Sigmoid colon (tissue), 4 donors: ENCODE measurements around the gene SLC44A1.

Experiments
- CTCF ChIP-seq, 4 experiments: fragments of 450-650 bp in 3 of 4; fragments of 200-600 bp in 1 of 4; IDR thresholded peaks; one replicate each; pipeline ENCODE4 v1.5.1; 2016 to 2019; ENCODE audit warnings: antibody characterized with exemption in 4 of 4, mild to moderate bottlenecking in 3 of 4, moderate library complexity in 2 of 4
- POLR2A ChIP-seq, 2 donors: fragments of 450-650 bp; IDR thresholded peaks; one replicate each; pipeline ENCODE4 v1.6.1; 2016; ENCODE audit warnings: antibody characterized with exemption in 2 of 2, mild to moderate bottlenecking in 2 of 2, moderate library complexity in 2 of 2
- POLR2AphosphoS5 ChIP-seq, 4 donors: sonication (generic); formaldehyde crosslinking; IDR thresholded peaks; one replicate each; pipeline ENCODE4 v1.6.1; 2017; ENCODE audit warnings: antibody characterized with exemption in 4 of 4

- no peak for TF ChIP-seq POLR2A (IDR thresholded peaks at IDR 0.05)
- no peak for TF ChIP-seq CTCF (IDR thresholded peaks at IDR 0.05)
- no peak for TF ChIP-seq POLR2AphosphoS5 (IDR thresholded peaks at IDR 0.05)
These were observed 204.6 kb downstream of the SLC44A1 start for GRCh38 chr9:105449081-105449480.
